CD4-positive, alpha-beta memory T cell (primary cell): ENCODE measurements around the gene TRMT2A. TPM values are rescaled to one million over a fixed set of nuclear protein-coding genes. Genes with fewer than 3 reads are reported as not detected.

Experiments
- CTCF ChIA-PET: fragments of 350-600 bp; sonication (Branson Sonifier 250); formaldehyde crosslinking; loops from one replicate; lab custom pipeline; 2021; ENCODE audit warnings: inconsistent platforms; ENCODE audit not compliant: partially characterized antibody; lab: Charles Lee
- POLR2A ChIA-PET: fragments of 350-600 bp; sonication (Branson Sonifier 250); formaldehyde crosslinking; loops from one replicate; lab custom pipeline; 2021; ENCODE audit not compliant: partially characterized antibody; lab: Charles Lee
- DNase-seq, 5 donors: peaks; one replicate each; pipeline versions ENCODE4 v3.0.0 to v3.0.0-alpha.2; 2020 to 2022; ENCODE audit warnings: mixed read lengths in 1 of 5
- H3K27ac ChIP-seq: one replicate; pipeline ENCODE4 v1.7.0; 2013; ENCODE audit warnings: low read depth, low read length
- H3K27me3 ChIP-seq: 2 replicates; pipeline ENCODE4 v1.7.0; 2013; ENCODE audit warnings: mild to moderate bottlenecking, low read length, moderate library complexity; ENCODE audit not compliant: insufficient read depth
- H3K36me3 ChIP-seq: 2 replicates; pipeline ENCODE4 v1.7.0; 2013; ENCODE audit warnings: mild to moderate bottlenecking, low read length, moderate library complexity; ENCODE audit not compliant: insufficient read depth
- H3K4me1 ChIP-seq: 2 replicates; pipeline ENCODE4 v1.7.0; 2013; ENCODE audit warnings: mild to moderate bottlenecking, low read length, moderate library complexity; ENCODE audit not compliant: insufficient read depth
- H3K4me3 ChIP-seq, 2 donors: one replicate each; pipeline ENCODE4 v1.7.0; 2013; ENCODE audit warnings: low read length in 2 of 2, mild to moderate bottlenecking in 1 of 2
- H3K9me3 ChIP-seq, 2 donors: one replicate each; pipeline ENCODE4 v1.7.0; 2013; ENCODE audit warnings: low read length in 2 of 2, control low read depth in 1 of 2; ENCODE audit not compliant: control insufficient read depth in 1 of 2
- H3K27ac Mint-ChIP-seq, 7 donors: one replicate each; pipeline ENCODE4 v1.8.0; 2020 to 2021; ENCODE audit warnings: mixed read lengths in 7 of 7, mild to moderate bottlenecking in 6 of 7, inconsistent platforms in 3 of 7, moderate library complexity in 3 of 7
- H3K27me3 Mint-ChIP-seq, 2 donors: one replicate each; pipeline ENCODE4 v1.8.0; 2020 to 2021; ENCODE audit warnings: mixed read lengths in 2 of 2
- H3K36me3 Mint-ChIP-seq, 2 donors: one replicate each; pipeline ENCODE4 v1.8.0; 2020 to 2021; ENCODE audit warnings: mixed read lengths in 2 of 2, inconsistent platforms in 1 of 2, mild to moderate bottlenecking in 1 of 2
- H3K4me1 Mint-ChIP-seq, 4 donors: one replicate each; pipeline ENCODE4 v1.8.0; 2020 to 2021; ENCODE audit warnings: mixed read lengths in 4 of 4, mild to moderate bottlenecking in 1 of 4
- H3K4me3 Mint-ChIP-seq, 8 donors: one replicate each; pipeline ENCODE4 v1.8.0; 2020 to 2021; ENCODE audit warnings: mixed read lengths in 8 of 8, mild to moderate bottlenecking in 7 of 8, moderate library complexity in 6 of 8, inconsistent platforms in 3 of 8
- H3K9me3 Mint-ChIP-seq, 8 donors: one replicate each; pipeline ENCODE4 v1.8.0; 2020 to 2021; ENCODE audit warnings: mixed read lengths in 8 of 8, mild to moderate bottlenecking in 5 of 8, inconsistent platforms in 3 of 8, moderate library complexity in 1 of 8
- intact Hi-C: fragments of 100-400 bp; cut with micrococcal nuclease; formaldehyde crosslinking; loops from one replicate; pipeline ENCODE4 v1.15.1; 2023
- polyA plus RNA-seq, 2 donors: library from polyadenylated mRNA; unstranded; fragments of 300-500 nt; fragmentation: Illumina TruSeq; gene quantifications; one replicate each; pipeline ENCODE4 v1.2.3, GENCODE V29; 2021
- total RNA-seq, 2 experiments: library from RNA; stranded (reverse); gene quantifications; one replicate each; pipeline ENCODE4 v1.2.3, GENCODE V29; 2021

TRMT2A gene
- total and polyA plus RNA-seq, 4 experiments from 2014 or later, result 28.0 to 126 (median 73.5) TPM

- Histone ChIP-seq H3K27ac (no peak overlapping the region), H3K36me3 (peaks cover 69% of the 10 kb centered on the region), H3K4me3 (no peak overlapping the region), H3K27me3 (no peaks in the 10 kb centered on the region), H3K4me1 (peaks cover 36% of the 10 kb centered on the region), H3K9me3 (no peaks in the 10 kb centered on the region)
- peaks cover 56 to 61% of the 10 kb centered on the region in 2 donors for H3K36me3 Mint-ChIP-seq
- H3K27ac Mint-ChIP-seq, result no peak overlapping the region
- intact Hi-C loops, result no loop called here
- H3K4me3 Mint-ChIP-seq, result no peak overlapping the region
- POLR2A ChIA-PET, result no interaction called here
- no peaks in the 10 kb centered on the region for H3K27me3 Mint-ChIP-seq
- CTCF ChIA-PET, result no interaction called here
- DNase-seq, result no peak
- peaks cover 17 to 49% (median 35%) of the 10 kb centered on the region in 4 donors for H3K4me1 Mint-ChIP-seq
- H3K9me3 Mint-ChIP-seq, result no peaks in the 10 kb centered on the region
Observed at GRCh38 chr22:20088263-20088648, 28.8 kb downstream of the TRMT2A start.

GRCh38 chr22:20087319-20088262 lies 29.4 kb downstream of the TRMT2A start:
- Mint-ChIP-seq H3K9me3 (no peaks in the 10 kb centered on the region), H3K4me1 (peaks cover 24 to 55% (median 41%) of the 10 kb centered on the region in 4 donors), H3K27me3 (no peaks in the 10 kb centered on the region), H3K27ac (peak overlapping the region in 5 of 7 donors; percentile 5 to 56 (median 31)), H3K36me3 (peaks cover 56 to 66% of the 10 kb centered on the region in 2 donors), H3K4me3 (peak overlapping the region in 2 of 8 donors; percentile 29 to 41)
- no peaks in the 10 kb centered on the region for H3K27me3 ChIP-seq
- H3K4me3 ChIP-seq, result no peak overlapping the region
- intact Hi-C loops, result no loop called here
- H3K9me3 ChIP-seq, result no peaks in the 10 kb centered on the region
- H3K36me3 ChIP-seq, result peaks cover 67% of the 10 kb centered on the region
- ChIA-PET POLR2A (no interaction called here), CTCF (no interaction called here)
- H3K4me1 ChIP-seq, result peaks cover 43% of the 10 kb centered on the region
- DNase-seq, result no peak
- H3K27ac ChIP-seq, result no peak overlapping the region

- Mint-ChIP-seq H3K4me1 (peaks cover 26 to 60% (median 44%) of the 10 kb centered on the region in 4 donors), H3K27me3 (no peaks in the 10 kb centered on the region), H3K36me3 (peaks cover 55 to 61% of the 10 kb centered on the region in 2 donors), H3K9me3 (no peaks in the 10 kb centered on the region), H3K27ac (no peak overlapping the region), H3K4me3 (no peak overlapping the region)
- CTCF ChIA-PET, result no interaction called here
- intact Hi-C loops, result no loop called here
- peaks cover 48% of the 10 kb centered on the region for H3K4me1 ChIP-seq
- POLR2A ChIA-PET, result no interaction called here
- H3K27me3 ChIP-seq, result no peaks in the 10 kb centered on the region
- no peak overlapping the region for H3K4me3 ChIP-seq
- no peaks in the 10 kb centered on the region for H3K9me3 ChIP-seq
- no peak for DNase-seq
- H3K36me3 ChIP-seq, result peaks cover 62% of the 10 kb centered on the region
- H3K27ac ChIP-seq, result no peak overlapping the region
Observed at GRCh38 chr22:20086763-20087162, 30.3 kb downstream of the TRMT2A start.

- peak overlapping the region in 3 of 7 donors; percentile 16 to 67 (median 37) for H3K27ac Mint-ChIP-seq
- intact Hi-C loops, result no loop called here
Observed at GRCh38 chr22:20086101-20086599, 30.9 kb downstream of the TRMT2A start.

GRCh38 chr22:20085651-20086050 lies 31.4 kb downstream of the TRMT2A start:
- H3K27ac Mint-ChIP-seq, result no peak overlapping the region
- ChIA-PET POLR2A (no interaction called here), CTCF (no interaction called here)
- peaks cover 51% of the 10 kb centered on the region for H3K36me3 ChIP-seq
- H3K4me3 ChIP-seq, result no peak overlapping the region
- H3K4me3 Mint-ChIP-seq, result no peak overlapping the region
- intact Hi-C loops, result no loop called here
- H3K27ac ChIP-seq, result no peak overlapping the region
- peaks cover 44 to 52% of the 10 kb centered on the region in 2 donors for H3K36me3 Mint-ChIP-seq
- no peaks in the 10 kb centered on the region for H3K27me3 Mint-ChIP-seq
- peaks cover 51% of the 10 kb centered on the region for H3K4me1 ChIP-seq
- no peaks in the 10 kb centered on the region for H3K27me3 ChIP-seq
- no peaks in the 10 kb centered on the region for H3K9me3 Mint-ChIP-seq
- DNase-seq, result no peak
- no peaks in the 10 kb centered on the region for H3K9me3 ChIP-seq
- H3K4me1 Mint-ChIP-seq, result peaks cover 33 to 60% (median 44%) of the 10 kb centered on the region in 4 donors

More at GRCh38 chr22:20086101-20086599, 30.9 kb downstream of the TRMT2A start:
- ChIA-PET POLR2A (no interaction called here), CTCF (no interaction called here)
- H3K4me1 Mint-ChIP-seq, result peaks cover 28 to 60% (median 43%) of the 10 kb centered on the region in 4 donors
- Histone ChIP-seq H3K4me1 (peaks cover 51% of the 10 kb centered on the region), H3K36me3 (peaks cover 56% of the 10 kb centered on the region), H3K9me3 (no peaks in the 10 kb centered on the region), H3K27me3 (no peaks in the 10 kb centered on the region), H3K27ac (no peak overlapping the region), H3K4me3 (no peak overlapping the region)
- peak overlapping the region in 1 of 8 donors; percentile 30 for H3K4me3 Mint-ChIP-seq
- H3K27me3 Mint-ChIP-seq, result no peaks in the 10 kb centered on the region
- no peaks in the 10 kb centered on the region for H3K9me3 Mint-ChIP-seq
- DNase-seq, result no peak
- peaks cover 49 to 55% of the 10 kb centered on the region in 2 donors for H3K36me3 Mint-ChIP-seq

- Mint-ChIP-seq H3K27me3 (no peaks in the 10 kb centered on the region), H3K27ac (peak overlapping the region in 4 of 7 donors; percentile 46 to 88 (median 56)), H3K4me1 (peaks cover 33 to 57% (median 43%) of the 10 kb centered on the region in 4 donors), H3K4me3 (peak overlapping the region in 3 of 8 donors; percentile 10 to 61 (median 57)), H3K9me3 (no peaks in the 10 kb centered on the region), H3K36me3 (peaks cover 37 to 44% of the 10 kb centered on the region in 2 donors)
- DNase-seq, result no peak
- intact Hi-C loops, result no loop called here
- H3K9me3 ChIP-seq, result no peaks in the 10 kb centered on the region
- ChIA-PET CTCF (no interaction called here), POLR2A (no interaction called here)
- no peak overlapping the region for H3K4me3 ChIP-seq
- H3K4me1 ChIP-seq, result peaks cover 43% of the 10 kb centered on the region
- no peaks in the 10 kb centered on the region for H3K27me3 ChIP-seq
- no peak overlapping the region for H3K27ac ChIP-seq
- H3K36me3 ChIP-seq, result peaks cover 42% of the 10 kb centered on the region
Observed at GRCh38 chr22:20084547-20085413, 32.2 kb downstream of the TRMT2A start.
